ENCODE data around the gene WIZ. TPM values are rescaled to one million over a fixed set of nuclear protein-coding genes. Genes with fewer than 3 reads are reported as not detected.

WIZ gene
- total RNA-seq, 1 experiment from 2014 or later: 46.4 TPM

- H3K9me3 Mint-ChIP-seq (ENCODE audit: unreplicated experiment): no peaks in the 10 kb centered on the region
- no peak for TF ChIP-seq CTCF (IDR thresholded peaks at IDR 0.05; ENCODE audit: unreplicated experiment)
- intact Hi-C loops (cut with micrococcal nuclease): no loop called here
- ChIA-PET CTCF (interaction anchor here (0.6 kb wide), 3 partner anchors 228 to 658 kb away, joined by 3 read pairs; no protein-coding TSS in a partner anchor), POLR2A (interaction anchor here (0.5 to 1.5 kb wide), 3 partner anchors 15 to 1325 kb away, joined by 3 to 6 read pairs (median 4); partner anchors contain the start of gene AKAP8L)
- DNase-seq (ENCODE audit: unreplicated experiment): no peak
- H3K27me3 Mint-ChIP-seq (ENCODE audit: insufficient read depth, unreplicated experiment): no peaks in the 10 kb centered on the region
- peaks cover 15% of the 10 kb centered on the region for H3K4me1 Mint-ChIP-seq (ENCODE audit: insufficient read depth, unreplicated experiment)
- H3K36me3 Mint-ChIP-seq (ENCODE audit: insufficient read depth, unreplicated experiment): peaks cover 56% of the 10 kb centered on the region
- BruUV-seq (replicated peaks): no TSS peak
- no peak overlapping the region for H3K27ac Mint-ChIP-seq (ENCODE audit: low read depth, unreplicated experiment)
- H3K4me3 Mint-ChIP-seq (ENCODE audit: unreplicated experiment): no peak overlapping the region
Observed at GRCh38 chr19:15404097-15404779, 45.5 kb downstream of the WIZ start.

- intact Hi-C loops (cut with micrococcal nuclease): no loop called here
- H3K4me3 Mint-ChIP-seq (ENCODE audit: unreplicated experiment): no peak overlapping the region
- no peak for DNase-seq (ENCODE audit: unreplicated experiment)
- ChIA-PET CTCF (no interaction called here), POLR2A (interaction anchor here (1.5 to 2.8 kb wide), 2 partner anchors 15 to 16 kb away, joined by 6 to 12 read pairs; partner anchors contain the start of gene AKAP8L)
- H3K9me3 Mint-ChIP-seq (ENCODE audit: unreplicated experiment): no peaks in the 10 kb centered on the region
- no peak for TF ChIP-seq CTCF (IDR thresholded peaks at IDR 0.05; ENCODE audit: unreplicated experiment)
- H3K27ac Mint-ChIP-seq (ENCODE audit: low read depth, unreplicated experiment): no peak overlapping the region
- BruUV-seq (replicated peaks): no TSS peak
- peaks cover 45% of the 10 kb centered on the region for H3K36me3 Mint-ChIP-seq (ENCODE audit: insufficient read depth, unreplicated experiment)
- peaks cover 15% of the 10 kb centered on the region for H3K4me1 Mint-ChIP-seq (ENCODE audit: insufficient read depth, unreplicated experiment)
- H3K27me3 Mint-ChIP-seq (ENCODE audit: insufficient read depth, unreplicated experiment): no peaks in the 10 kb centered on the region
Observed at GRCh38 chr19:15403151-15403531, 46.6 kb downstream of the WIZ start.

GRCh38 chr19:15402411-15403150 is 47.2 kb downstream of the WIZ start:
- Mint-ChIP-seq H3K4me1 (ENCODE audit: insufficient read depth, unreplicated experiment) (peaks cover 15% of the 10 kb centered on the region), H3K36me3 (ENCODE audit: insufficient read depth, unreplicated experiment) (peaks cover 44% of the 10 kb centered on the region), H3K27me3 (ENCODE audit: insufficient read depth, unreplicated experiment) (no peaks in the 10 kb centered on the region), H3K9me3 (ENCODE audit: unreplicated experiment) (no peaks in the 10 kb centered on the region), H3K27ac (ENCODE audit: low read depth, unreplicated experiment) (no peak overlapping the region), H3K4me3 (ENCODE audit: unreplicated experiment) (no peak overlapping the region)
- ChIA-PET POLR2A (interaction anchor here (0.6 to 2.8 kb wide), 2 partner anchors 16 to 995 kb away, joined by 3 to 12 read pairs; partner anchors contain the start of gene AKAP8L), CTCF (no interaction called here)
- DNase-seq (ENCODE audit: unreplicated experiment): no peak
- BruUV-seq (replicated peaks): no TSS peak
- no peak for TF ChIP-seq CTCF (IDR thresholded peaks at IDR 0.05; ENCODE audit: unreplicated experiment)
- intact Hi-C loops (cut with micrococcal nuclease): no loop called here

GRCh38 chr19:15401397-15401710 is 48.4 kb downstream of the WIZ start:
- intact Hi-C loops (cut with micrococcal nuclease): no loop called here
- ChIA-PET CTCF (interaction anchor here (0.5 kb wide), 1 partner anchor 31 kb away, joined by 4 read pairs; no protein-coding TSS in a partner anchor), POLR2A (interaction anchor here (2.8 kb wide), 1 partner anchor 17 kb away, joined by 12 read pairs; the partner anchor contains the start of gene AKAP8L)
- Mint-ChIP-seq H3K27me3 (ENCODE audit: insufficient read depth, unreplicated experiment) (no peaks in the 10 kb centered on the region), H3K4me3 (ENCODE audit: unreplicated experiment) (no peak overlapping the region), H3K36me3 (ENCODE audit: insufficient read depth, unreplicated experiment) (peaks cover 48% of the 10 kb centered on the region), H3K9me3 (ENCODE audit: unreplicated experiment) (no peaks in the 10 kb centered on the region), H3K27ac (ENCODE audit: low read depth, unreplicated experiment) (no peak overlapping the region), H3K4me1 (ENCODE audit: insufficient read depth, unreplicated experiment) (peaks cover 15% of the 10 kb centered on the region)
- no peak for DNase-seq (ENCODE audit: unreplicated experiment)
- no peak for TF ChIP-seq CTCF (IDR thresholded peaks at IDR 0.05; ENCODE audit: unreplicated experiment)
- BruUV-seq (replicated peaks): no TSS peak
